ENCODE measurements around the gene VSNL1.

Gene VSNL1
- 0 to 0.04 (median 0) reads per million in 3 experiments for total RNA-seq

DNA sequence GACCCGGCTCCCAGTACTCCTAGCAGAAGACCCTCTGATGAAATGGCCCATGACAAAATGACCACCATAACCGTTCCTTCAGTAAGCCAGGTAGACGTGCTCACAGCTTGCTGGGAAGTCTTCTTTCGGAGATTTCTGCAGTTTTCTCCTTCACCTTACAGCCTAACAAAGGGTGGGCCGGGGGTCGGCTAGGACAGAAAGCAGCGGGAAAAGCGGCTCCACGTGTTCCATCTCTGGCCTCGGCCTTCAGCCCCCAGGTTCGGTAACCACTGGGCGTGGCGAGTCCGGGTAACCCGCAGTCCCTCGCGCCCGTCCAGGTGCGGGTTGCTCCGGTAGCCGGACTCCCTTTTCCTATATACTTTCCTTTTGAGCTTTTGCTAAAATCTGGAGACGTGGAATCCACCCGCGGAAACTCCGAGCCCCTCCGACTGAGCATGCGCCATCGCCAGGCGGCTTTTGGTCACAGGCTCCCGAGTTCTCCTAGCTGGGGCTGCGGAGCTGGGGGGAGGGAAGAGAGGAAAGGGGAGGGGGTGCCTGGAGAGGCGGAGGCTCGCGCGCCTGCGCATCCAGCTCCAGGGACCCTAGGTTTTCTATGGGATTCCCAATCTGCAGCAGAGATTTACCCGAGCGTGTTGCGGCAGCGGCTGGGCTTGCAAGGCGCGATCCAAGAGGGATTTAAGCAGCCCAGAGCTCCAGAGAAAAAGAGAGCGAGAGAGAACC is at the start of gene VSNL1:
Gene VSNL1 (plus strand): TSS at position 604 of the 720 bp plus-strand sequence. CDS start 51,379 bp downstream, outside the sequence.
- no peak for DNase-seq

DNA sequence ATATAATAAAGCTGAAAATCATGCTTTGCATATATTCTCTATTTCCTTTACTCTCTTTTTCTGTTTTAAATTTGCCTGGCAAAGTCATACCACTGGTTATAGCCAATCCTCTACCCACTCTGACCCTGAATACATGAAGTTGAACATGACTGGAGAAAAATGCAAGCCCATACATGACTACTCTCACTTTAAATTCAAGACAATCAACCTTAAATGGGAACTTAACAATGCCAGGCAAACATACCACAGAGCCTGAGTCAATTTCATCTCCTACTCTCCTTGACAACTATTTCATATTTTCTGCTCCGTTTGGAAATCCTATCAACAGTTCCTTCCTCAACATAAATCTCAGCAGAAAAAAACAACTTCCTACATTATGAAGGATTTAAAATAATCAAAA is 44.9 kb upstream of the VSNL1 start:
- DNase-seq: no peak

DNA sequence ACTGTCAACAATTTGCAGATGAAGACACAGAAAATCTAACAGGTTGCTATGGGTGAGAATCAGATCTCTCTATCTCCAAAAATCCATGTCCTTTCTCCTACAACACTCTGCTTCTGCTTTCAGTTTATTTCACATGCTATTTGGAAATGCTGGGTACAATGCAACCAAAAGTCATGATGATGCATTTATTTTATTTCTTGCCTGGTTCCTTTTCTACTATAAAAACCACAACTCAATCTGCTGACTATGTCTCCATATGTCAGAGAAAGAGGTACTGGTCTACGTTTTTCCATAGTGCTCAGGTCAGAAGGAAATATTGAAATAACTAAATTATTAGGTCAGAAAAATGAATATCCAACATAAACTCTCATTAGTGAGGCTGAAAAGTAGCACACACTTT is 42.8 kb upstream of the VSNL1 start:
- no peak for DNase-seq

DNA sequence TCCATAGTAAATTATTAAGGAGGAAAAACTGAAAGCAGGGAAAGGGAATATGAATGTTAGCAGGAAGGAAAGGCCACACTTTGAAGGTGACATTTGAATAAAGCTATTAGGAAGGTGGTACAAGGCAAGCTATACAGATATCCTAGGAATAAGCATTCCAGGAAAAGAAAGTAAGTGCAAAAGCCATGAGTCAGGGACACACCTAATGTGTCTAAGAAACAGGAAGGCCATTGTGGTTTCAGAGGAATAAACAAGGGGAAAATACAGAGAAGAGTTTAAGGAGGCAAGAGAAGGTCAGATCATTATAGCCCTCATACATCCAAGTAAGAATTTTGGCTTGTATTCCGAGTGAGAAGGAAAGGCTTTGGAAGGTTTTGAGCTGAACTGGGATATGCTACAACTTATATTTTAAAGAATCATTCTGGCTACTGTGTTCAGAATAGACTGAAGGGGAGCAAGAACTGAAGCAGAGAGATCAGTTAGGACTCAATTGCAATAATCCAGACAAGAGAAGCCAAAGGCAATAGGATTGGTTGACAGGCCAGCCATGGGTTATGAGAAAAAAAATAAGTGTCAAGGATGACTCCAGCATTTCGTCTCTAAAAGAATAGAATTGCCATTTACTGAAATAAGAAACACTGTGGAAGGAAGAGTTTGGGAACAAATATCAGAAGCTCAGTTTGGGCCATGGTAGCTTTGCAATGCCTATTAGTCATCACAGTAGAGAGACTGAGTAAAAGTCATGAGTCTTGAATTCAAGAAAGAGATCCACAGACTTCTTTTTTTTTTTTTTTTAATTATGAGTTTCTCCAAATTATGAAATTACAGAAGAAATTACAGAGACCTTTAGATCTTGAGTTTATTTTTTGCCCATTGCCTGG is 33.5 kb upstream of the VSNL1 start:
- DNase-seq: no peak

DNA sequence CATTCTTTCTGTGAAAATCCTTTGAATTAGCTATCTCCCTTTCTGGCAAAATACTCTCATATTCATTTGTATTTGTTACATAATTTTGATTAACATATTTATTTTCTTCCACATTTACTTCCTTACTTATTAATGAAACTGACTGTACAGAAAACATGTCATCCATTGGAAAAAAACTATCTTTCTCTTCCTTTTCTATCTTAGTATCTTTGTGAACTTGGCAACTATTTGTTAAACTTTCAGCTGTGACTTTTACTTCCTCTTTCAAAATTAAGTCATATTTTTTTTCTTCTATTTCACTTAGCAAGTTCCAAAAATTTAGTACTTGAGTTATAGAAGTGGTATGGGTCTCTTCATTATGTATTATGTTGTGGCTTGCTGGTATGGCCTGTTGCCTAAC is 24.8 kb upstream of the VSNL1 start:
- DNase-seq: no peak

DNA sequence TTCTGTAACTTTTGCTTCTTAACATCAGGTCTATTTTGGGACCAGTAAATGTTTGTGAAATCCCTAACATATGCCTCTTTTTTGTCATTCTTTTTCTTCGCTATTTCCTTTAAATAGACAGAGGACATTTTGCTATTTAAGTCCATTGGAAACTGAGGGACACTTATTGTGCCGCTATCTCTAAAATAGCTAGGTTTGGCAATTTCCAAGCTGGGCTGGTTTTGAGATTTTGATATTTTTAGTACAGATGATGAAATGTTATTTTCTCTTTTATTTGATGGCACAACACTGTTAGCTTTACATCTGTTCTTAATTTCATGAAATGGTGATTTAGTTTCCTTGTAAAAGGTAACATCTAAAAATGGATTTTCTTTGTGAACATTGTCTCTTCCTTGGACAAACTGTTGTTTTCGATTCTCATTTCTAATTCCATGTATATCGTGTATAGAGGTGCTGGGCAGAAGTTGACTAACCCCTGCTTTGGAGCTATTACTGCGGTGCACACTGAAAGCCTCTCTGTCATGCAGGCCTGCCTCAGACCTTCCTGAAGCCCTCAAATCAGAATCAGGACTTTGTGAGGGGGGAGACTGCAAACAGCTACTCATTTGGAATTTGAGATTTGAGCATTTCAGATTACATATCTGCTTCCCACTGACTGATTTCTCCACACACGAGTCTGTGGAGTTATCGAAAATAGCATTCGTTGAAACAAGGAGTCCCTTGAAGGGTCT is 22.9 kb upstream of the VSNL1 start:
- no peak for DNase-seq

DNA sequence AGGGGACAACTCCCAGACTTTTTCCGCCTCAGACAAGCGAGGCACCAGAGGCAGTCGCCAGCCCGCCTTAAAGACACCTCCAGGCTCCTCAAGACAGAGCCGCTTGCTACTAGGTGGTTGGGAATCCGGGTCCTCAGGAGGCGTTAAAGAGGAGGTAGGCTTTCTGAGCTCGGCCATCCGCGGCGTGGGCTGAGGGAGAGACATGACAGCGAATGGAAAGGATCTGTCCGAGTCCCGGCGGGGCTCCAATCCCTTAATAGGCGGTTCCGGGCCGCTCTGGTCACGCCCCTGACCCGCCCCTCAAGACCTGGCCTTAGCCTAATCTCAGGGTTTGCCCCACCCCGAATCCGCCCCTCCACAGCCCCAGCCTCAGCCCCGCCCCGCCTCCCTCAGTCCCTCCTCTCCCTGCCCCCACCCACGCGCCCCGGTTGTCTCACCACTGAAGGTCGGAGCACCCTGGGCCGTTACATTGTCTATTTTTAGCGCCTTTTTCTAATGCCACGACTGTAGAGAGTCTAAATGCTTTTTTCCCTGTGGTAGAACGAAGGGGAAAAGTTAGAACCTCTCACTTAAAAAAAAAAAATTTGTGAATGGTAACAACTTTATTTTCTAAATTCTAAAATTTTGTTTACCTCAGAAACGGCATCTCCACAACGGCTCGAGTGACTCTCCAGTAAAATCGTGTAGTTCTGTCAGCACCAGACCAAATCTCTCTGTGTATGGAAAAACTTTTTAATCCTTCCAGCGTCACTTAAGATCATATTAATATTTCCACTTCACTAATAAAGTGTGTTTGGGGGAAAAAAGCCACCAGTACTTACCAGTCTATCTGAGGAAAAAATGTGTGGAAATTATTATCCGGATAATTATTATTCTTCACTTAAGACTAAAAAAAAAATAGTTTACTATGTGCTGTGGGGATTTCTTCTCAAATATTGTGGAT is 22.0 kb upstream of the VSNL1 start, which contains the start of gene RAD51AP2:
Gene RAD51AP2 (minus strand): TSS at position 229 of the 943 bp plus-strand sequence. CDS start 25 bp downstream, at position 204.
- DNase-seq: no peak

DNA sequence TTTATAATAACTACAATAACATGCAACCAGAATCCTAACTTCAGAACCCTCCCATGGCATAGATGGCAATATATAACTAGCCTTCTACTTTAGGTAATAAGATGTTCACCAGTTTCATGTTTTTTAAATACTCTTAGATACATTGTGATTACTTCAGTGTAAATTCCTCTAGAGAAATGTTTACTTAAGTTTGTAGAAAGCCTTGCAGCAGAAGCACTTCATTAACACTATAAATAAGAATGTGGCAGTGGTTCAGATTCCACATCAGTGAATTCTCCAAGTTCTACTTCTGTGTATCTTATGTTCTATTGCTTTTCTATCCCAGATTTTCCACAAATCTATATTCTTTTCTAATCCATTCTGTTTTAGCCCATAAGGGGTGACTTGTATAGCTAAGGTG is 21.0 kb upstream of the VSNL1 start:
- no peak for DNase-seq

DNA sequence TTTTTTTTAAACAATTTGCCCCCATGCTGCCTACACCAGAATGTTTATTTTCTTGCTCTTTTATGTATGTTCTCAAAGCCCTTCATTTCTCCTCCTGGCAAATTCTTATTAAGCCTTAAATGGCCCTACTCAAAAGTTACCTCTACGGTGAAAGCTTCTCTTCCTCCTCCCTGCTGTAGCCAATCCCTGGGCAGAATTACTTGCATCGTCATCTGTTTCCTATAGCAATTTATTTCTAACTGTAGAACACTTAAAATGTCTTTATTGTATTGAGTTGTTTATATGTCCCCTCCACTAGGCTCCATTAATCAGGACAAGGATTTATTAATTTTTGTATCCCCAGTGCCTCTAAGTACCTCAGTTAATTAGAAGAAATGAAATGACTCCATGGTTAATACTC is 19.7 kb upstream of the VSNL1 start:
- no peak for DNase-seq

DNA sequence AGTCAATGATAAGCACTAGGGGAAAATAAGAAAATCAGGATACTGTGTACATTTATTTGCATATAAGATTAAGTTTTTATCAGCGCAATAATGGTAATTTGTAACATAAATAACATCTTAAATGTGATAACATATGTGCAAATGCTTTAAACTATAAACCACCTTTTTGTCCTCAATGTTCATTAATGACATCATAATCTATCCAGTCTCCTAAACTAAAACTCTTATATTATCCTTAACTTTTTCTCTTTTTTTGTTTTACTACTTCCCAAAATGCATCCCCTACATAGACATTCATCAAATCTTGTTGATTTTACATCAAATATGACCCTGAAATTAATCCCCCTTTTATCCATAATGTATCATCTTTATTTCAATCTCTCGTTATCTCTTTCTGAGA is 18.9 kb upstream of the VSNL1 start:
- no peak for DNase-seq

DNA sequence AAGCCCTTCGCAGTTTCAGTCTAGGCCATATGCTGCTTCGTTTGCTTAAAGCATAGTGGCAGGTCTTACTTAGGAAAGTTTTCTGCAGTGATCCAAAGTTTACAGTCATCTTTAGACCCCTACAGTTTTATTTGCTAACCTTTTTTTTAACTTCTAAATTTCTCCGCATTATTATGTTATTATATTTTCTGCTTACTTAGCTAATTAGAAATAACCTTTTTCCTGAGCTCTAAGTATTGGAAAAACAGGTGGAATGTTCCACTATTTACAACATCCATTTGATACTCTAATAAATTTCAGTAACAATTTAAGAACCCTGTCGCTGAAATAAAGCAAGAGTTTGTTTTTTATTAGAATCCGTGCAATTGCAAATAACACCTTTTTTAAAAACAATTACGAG is 18.2 kb upstream of the VSNL1 start:
- DNase-seq: no peak

DNA sequence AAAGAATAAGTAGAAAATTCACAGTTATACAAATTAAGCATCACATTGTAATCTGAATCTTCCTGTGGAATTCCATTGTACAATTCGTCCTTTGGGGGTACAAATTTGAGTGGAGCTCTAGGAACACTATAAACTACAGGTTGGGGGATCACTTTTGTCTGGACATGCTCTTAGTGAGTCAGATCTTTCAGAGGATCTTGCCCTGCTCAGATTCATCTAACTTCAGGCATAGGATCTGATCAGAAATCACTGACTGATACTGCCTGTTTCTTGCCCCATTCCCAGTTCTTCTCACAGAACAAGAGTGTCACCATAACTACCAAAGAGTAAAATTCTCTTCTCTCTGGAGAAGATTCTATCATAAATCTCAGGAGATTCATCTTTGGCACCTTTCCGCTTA is 10.7 kb upstream of the VSNL1 start:
- no peak for DNase-seq

DNA sequence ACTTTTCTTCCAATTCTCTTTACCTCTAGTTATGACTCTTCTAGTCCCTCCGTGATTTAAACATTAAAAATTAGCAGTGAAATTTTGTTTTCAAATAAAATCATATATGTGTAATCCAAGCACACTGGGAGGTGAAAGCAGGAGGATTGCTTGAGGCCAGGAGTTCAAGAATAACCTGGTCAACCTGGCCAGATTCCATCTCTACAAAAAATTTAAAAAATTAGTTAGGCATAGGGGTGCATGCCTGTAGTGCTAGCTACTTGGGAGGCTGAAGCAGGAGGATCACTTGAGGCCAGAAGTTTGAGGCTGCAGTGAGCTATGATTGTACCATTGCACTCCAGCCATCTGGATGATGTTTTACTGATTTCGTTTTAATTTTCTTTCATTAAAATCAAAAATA is 7.0 kb upstream of the VSNL1 start:
- DNase-seq: no peak

DNA sequence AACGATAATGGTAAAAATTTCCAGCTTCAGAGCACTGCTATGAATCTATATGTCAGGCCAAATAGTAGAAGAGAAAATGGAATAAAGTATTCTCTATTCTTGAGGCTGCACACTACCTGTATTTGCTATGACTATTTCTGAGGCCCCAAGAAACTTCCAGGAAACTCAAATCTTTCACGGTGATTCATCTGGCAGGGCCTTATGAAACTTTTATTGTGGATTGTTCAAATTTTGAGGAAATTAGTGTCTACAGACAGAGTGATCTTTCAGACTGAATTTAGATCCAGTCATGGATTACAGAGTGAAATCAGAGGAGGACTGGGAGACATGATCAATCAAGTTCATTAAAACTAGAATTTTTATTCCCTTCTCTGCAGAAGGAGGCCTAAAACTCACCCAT is 4.1 kb upstream of the VSNL1 start:
- DNase-seq: no peak

DNA sequence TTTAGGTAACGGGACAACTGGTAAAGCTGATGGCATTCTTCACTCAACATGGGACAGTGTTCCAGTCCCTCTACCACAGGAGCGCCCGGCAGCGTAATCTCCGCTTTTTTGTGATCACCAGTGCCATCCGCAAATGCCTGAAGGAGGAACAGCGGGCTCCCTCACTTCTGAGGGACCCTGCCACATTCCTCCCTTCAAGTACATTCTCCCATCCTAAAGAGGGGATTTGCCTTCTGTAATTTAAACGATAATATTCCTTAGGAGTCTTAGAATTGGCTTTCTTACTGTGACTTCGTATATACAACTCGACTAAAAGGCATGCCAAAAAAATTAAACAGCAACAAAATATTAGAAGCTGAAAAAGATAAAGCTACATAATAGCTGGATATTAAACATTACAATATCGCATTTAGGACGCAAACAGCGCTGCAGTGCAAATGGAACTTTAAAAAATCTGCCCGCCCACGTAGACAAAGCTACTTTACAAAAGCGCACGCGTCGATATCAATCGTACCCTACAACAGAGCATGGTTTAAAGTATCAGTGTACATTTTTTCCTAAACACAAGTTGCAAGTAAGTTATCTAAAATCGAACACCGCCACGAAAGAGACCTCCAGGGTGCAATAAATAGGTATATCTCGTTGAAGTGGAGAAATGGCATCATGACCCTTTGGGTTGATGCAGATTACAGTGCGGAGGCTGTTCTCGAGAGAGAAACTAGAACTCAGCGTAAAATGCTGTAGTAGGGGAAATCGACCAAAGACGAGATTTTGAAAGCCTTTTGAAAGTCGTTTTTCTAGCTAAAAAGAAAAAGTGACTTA is 2.3 kb upstream of the VSNL1 start:
- no peak for DNase-seq

DNA sequence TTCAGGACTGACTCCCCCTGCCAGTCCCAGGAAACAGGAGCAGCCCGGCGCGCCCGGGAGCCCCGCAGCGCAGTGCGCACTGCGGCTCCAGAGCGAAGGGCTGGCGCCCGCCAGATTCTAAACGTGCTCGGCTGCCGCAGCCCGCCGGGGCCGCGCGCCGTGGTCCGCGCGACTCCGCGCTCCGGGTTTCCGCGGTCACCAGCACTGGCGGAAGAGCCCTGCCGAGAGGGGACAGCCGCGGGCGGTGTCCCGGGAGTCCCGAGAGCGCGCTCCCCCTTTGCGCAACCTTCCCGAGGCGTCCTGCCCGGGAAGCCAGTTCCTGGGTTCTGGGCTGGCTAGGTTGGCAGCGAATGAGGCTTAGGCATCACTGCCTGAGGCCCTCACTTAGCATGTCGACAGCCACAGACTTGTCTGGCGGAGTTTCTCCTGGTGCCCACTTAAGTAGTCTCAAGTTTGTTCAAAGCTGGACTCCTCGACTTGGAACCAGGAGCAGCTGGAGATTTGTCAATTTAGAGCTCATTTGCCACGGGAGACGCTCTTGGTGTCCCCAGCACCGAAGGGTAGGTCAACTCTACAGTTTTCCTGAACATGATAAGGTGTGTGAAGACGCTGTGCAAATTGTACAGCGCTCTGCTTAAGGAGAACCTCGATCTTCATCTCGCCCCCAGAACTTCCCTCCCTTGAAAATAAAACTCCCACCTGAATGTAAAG is 1.5 kb upstream of the VSNL1 start:
- DNase-seq: no peak

DNA sequence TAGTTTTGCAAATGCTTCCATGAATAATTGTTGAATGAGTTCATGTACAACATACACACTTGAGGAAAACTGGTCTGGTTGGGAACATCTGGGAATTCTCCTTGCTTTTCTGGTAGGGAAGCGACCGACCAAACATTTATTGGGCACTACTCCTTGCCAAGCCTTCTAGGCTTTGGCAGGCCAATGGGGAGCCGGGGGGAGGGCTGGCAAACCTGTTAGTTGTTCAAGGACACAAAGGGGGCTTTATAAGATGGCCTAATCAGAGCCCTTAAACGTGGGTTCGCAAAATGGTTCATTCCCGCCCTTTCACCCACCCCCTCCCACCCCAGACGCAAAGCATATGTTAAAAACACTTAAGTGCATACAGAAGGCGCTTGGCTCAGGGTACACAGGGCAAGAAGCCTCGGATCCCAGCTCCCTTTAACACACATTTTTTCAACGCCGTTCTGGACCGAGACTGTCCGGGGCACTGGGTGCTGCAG is 844 bp upstream of the VSNL1 start:
- DNase-seq: no peak

DNA sequence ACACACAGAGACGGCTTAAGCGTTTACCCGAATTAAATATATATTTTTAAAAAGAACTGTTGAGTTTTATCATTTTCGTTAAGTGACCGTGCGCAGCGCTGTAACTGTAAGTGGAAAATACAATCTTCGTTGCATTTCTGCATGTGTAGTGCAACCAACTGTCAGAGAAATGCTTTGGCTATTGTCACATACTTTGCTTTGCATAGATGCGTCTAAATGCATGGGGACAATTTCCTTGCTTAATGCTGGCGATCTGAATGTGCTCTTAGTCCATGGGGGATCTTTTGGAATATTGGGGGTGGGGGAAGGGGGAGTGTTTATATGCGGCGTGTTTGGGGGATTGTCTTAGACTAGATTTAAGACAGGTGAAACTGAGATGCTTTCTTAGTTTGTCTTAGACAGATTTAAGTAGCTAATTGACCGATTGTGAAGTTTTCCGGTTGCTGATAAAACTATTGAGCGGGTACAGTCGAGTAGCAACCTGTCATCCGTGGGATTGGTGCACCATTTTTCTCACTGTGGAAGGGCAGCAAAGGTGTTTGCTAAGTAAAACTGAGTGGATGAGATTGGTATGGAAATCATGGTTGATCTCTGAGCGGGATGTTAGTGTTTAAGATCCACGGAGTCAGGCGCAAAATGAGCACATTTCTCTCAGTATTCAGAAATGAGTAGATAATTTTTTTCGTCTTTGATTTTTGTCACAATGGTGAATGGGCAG is 476 bp downstream of the VSNL1 start:
- no peak for DNase-seq

DNA sequence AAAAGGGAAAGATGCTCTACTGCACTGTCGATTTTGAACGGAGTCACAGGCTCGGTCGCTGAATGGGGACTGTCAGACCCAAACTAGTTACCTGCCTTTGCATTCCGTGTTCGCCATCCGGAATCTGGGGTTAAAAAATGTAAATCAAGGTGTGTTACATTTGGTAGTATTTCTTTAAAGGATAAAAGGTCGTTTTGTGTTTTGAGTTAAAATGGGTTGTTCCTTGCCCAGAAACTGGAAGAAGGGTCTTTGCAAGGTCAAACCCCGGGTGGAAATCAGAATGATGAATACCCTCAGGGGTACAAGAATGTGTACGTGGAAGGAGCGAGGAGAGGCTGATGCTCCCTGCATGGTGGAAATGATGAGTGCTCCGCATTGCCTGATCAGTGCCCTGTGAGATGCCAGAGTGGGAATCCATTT is 1.0 kb downstream of the VSNL1 start:
- DNase-seq: no peak

DNA sequence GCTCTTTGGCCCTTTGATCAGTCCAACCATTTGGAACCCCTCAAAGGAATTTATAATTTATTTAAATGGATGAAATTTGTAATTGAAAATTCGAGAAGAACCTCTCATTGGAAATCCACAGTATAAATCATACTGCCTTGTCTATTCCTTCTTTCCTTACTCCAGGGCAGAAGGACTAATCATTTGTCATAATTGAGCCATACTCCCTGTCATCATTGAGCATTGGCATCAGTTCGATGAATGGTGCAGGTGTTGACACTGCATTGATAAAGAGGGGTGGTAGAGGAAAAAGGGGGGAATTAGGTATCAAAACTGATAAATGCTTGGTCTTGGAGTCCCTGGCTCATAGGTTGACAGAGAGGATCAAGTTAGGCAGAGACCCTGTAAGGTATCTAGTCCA is 2.0 kb downstream of the VSNL1 start:
- DNase-seq: no peak

All from central memory CD4-positive, alpha-beta T cell (primary cell).